Gastrocnemius medialis (tissue), 4 donors: ENCODE data around the gene CCNF. TPM values are rescaled to one million over a fixed set of nuclear protein-coding genes. Genes with fewer than 3 reads are reported as not detected.
A peak's percentile ranks its signal among the peaks of the same experiment; 100 is the strongest.

Experiments used
- ATAC-seq, 2 donors: fragments of 150-250 bp; one replicate each; pipeline ENCODE4 v1.9.1; 2016
- DNase-seq, 2 donors: peaks; one replicate each; pipeline ENCODE4 v3.0.0-alpha.2; 2019
- H3K27ac ChIP-seq, 4 donors: fragments of 200-600 bp; sonication (generic); 1 replicate in 1 of 4; 2 replicates in 3 of 4; pipeline ENCODE4 v1.5.1; 2016 to 2018; ENCODE audit warnings: mild to moderate bottlenecking in 2 of 4, moderate library complexity in 1 of 4
- H3K27me3 ChIP-seq, 3 donors: fragments of 200-600 bp; sonication (generic) in 2 of 3; 1 replicate in 1 of 3; 2 replicates in 2 of 3; pipeline versions ENCODE4 v1.5.1 to v1.6.0; 2016 to 2019; ENCODE audit warnings: mild to moderate bottlenecking in 1 of 3, moderate library complexity in 1 of 3
- H3K36me3 ChIP-seq, 2 donors: fragments of 200-600 bp; sonication (generic) in 1 of 2; one replicate each; pipeline ENCODE4 v1.5.1; 2017 to 2018
- H3K4me1 ChIP-seq, 2 donors: fragments of 200-600 bp; sonication (generic) in 1 of 2; one replicate each; pipeline ENCODE4 v1.5.1; 2016 to 2017; ENCODE audit warnings: mild to moderate bottlenecking in 2 of 2
- H3K4me3 ChIP-seq, 4 donors: fragments of 200-600 bp; sonication (generic) in 3 of 4; 1 replicate in 1 of 4; 2 replicates in 3 of 4; pipeline ENCODE4 v1.5.1; 2016 to 2019; ENCODE audit warnings: mild to moderate bottlenecking in 2 of 4
- H3K9me3 ChIP-seq, 3 donors: fragments of 200-600 bp; sonication (generic) in 2 of 3; 1 replicate in 1 of 3; 2 replicates in 2 of 3; pipeline ENCODE4 v1.5.1; 2016 to 2019
- POLR2A ChIP-seq, 2 donors: fragments of 450-650 bp; IDR thresholded peaks; one replicate each; pipeline ENCODE4 v1.6.1; 2017; ENCODE audit warnings: antibody characterized with exemption in 2 of 2, mild to moderate bottlenecking in 2 of 2, moderate library complexity in 2 of 2
- in situ Hi-C, 4 donors: fragments of 200-750 bp; cut with MboI; loops; one replicate each; pipeline versions ENCODE4 v1.15.0 to v1.8.0; 2017; ENCODE audit warnings: low sequenced_read_pairs in 4 of 4
- intact Hi-C: fragments of 100-400 bp; cut with DNase I; formaldehyde crosslinking; loops from one replicate; pipeline ENCODE4 v1.15.1; 2023; ENCODE audit warnings: low total_unique reads
- microRNA-seq, 2 donors: library from miRNA; unstranded; fragments of <30 nt; microRNA quantifications; one replicate each; pipeline ENCODE4, GENCODE V29; 2016; ENCODE audit warnings: borderline replicate concordance in 2 of 2
- total RNA-seq, 4 donors: library from RNA; depleted of rRNA; stranded (reverse); fragments of >200 nt; gene quantifications; one replicate each; pipeline versions ENCODE4 v1.1.0 to v1.2.3, GENCODE V29; 2016
- TF ChIP-seq, protein P1 (sequence below), 5 experiments: fragments of 450-650 bp in 3 of 5; fragments of 200-600 bp in 2 of 5; sonication (generic) in 2 of 5; IDR thresholded peaks in 4 of 5; conservative IDR thresholded peaks in 1 of 5; 1 replicate in 4 of 5; 2 replicates in 1 of 5; pipeline ENCODE4 v1.5.1; 2016 to 2019; ENCODE audit warnings: antibody characterized with exemption in 5 of 5, mild to moderate bottlenecking in 3 of 5, moderate library complexity in 3 of 5

Gene CCNF
- total RNA-seq, 4 donors from 2014 or later = 1.8 to 3.6 (median 2.4) TPM

DNA sequence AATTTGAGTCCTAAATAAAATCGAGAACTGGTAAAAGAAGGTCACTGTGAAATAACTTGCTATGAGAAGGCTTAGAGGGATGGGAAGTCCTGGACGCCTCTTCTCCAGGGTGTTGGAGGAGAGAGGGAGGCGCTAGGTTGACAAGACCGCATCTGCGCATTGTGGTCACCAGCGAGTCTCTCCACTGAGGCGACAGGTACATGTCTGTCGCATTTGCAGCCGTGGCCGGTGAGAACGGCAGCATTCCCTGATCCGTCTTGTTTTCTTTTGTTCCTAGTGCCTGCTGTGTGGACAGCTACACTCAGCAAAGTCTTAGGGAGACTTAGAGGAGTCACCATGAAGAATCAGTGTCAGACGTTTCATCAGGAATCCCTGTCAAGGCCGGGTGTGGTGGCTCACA is 76.4 kb downstream of the CCNF start:
- Histone ChIP-seq H3K27ac (no peak overlapping the region), H3K9me3 (no peaks in the 10 kb centered on the region), H3K4me1 (peaks cover 7 to 9% of the 10 kb centered on the region in 2 donors), H3K4me3 (no peak overlapping the region), H3K27me3 (no peaks in the 10 kb centered on the region), H3K36me3 (no peaks in the 10 kb centered on the region)
- DNase-seq = no peak
- intact Hi-C loops = no loop called here
- ATAC-seq = no peak
- TF ChIP-seq, protein P1, sequence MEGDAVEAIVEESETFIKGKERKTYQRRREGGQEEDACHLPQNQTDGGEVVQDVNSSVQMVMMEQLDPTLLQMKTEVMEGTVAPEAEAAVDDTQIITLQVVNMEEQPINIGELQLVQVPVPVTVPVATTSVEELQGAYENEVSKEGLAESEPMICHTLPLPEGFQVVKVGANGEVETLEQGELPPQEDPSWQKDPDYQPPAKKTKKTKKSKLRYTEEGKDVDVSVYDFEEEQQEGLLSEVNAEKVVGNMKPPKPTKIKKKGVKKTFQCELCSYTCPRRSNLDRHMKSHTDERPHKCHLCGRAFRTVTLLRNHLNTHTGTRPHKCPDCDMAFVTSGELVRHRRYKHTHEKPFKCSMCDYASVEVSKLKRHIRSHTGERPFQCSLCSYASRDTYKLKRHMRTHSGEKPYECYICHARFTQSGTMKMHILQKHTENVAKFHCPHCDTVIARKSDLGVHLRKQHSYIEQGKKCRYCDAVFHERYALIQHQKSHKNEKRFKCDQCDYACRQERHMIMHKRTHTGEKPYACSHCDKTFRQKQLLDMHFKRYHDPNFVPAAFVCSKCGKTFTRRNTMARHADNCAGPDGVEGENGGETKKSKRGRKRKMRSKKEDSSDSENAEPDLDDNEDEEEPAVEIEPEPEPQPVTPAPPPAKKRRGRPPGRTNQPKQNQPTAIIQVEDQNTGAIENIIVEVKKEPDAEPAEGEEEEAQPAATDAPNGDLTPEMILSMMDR (IDR thresholded peaks at IDR 0.05 in 4 of 5, conservative IDR thresholded peaks at IDR 0.05 in 1 of 5) = no peak
- TF ChIP-seq POLR2A (IDR thresholded peaks at IDR 0.05) = no peak
- in situ Hi-C loops = loop anchor here in 1 of 4 donors (10.0 kb wide), 1 partner anchor 171 kb away; no protein-coding TSS in a partner anchor

DNA sequence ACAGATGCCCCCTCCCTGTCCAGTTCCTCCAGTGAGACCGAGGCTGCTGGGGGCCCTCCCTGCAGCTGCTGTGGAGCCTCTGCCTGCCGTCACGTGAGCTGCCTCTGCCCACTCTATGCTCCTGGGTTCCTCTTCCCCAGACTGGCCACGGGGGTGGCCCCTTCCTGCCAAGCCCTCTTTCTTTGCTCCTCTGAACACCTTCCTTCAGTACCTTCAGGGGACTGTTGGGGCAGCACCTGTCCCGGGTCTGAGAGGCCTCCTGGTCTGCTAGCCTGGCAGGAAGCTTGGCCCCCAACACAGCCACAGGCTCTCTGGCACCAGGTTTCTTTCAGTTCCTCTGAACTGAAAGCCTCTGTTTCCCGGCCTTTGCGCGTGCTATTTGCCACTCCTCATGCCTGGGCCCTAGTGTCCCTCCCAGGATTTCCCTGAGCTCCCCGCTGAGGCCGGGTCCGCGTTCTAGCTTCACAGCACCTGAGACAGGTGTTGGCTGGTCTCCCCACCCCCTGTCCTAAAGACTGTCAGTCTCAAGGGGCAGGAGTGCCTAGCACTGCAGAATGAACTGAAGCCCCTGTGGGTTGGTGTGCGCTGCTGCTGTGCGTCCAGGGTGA is 77.9 kb downstream of the CCNF start:
- ATAC-seq = no peak
- intact Hi-C loops (no loop called here), in situ Hi-C loops (loop anchor here in 1 of 4 donors (10.0 kb wide), 1 partner anchor 172 kb away; no protein-coding TSS in a partner anchor)
- Histone ChIP-seq H3K27me3 (no peaks in the 10 kb centered on the region), H3K27ac (peak overlapping the region in 3 of 4 donors; percentile 9 to 35 (median 28)), H3K4me3 (no peak overlapping the region), H3K9me3 (no peaks in the 10 kb centered on the region), H3K4me1 (no peaks in the 10 kb centered on the region), H3K36me3 (no peaks in the 10 kb centered on the region)
- no peak for TF ChIP-seq POLR2A (IDR thresholded peaks at IDR 0.05)
- TF ChIP-seq, protein P1 (IDR thresholded peaks at IDR 0.05 in 4 of 5, conservative IDR thresholded peaks at IDR 0.05 in 1 of 5) = no peak
- DNase-seq = no peak

DNA sequence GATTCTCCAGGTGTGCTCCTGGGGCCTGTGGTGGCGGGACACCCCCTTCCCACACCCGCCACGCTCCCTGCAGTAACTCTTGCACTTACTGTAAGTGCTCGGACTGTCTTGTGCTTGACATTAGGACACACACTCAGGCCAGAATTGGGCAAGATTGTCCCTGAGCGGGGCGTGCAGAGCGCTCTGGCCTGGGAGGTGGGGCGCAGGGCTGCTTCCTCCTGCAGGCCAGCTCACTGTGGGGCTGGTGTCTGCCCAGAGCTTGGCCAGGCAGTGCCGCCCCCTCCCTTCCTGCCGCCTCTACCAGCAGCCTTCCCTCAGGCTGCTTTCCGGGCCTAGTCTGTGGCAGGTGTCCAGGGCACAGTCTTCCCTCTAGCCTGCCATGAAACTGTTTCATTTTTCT is 78.4 kb downstream of the CCNF start:
- no peaks in the 10 kb centered on the region for H3K9me3 ChIP-seq
- no peak overlapping the region for H3K4me3 ChIP-seq
- peaks cover 0 to under 1% of the 10 kb centered on the region in 2 donors for H3K4me1 ChIP-seq
- TF ChIP-seq POLR2A (IDR thresholded peaks at IDR 0.05) = no peak
- TF ChIP-seq, protein P1 (IDR thresholded peaks at IDR 0.05 in 4 of 5, conservative IDR thresholded peaks at IDR 0.05 in 1 of 5) = no peak
- ATAC-seq (no peak), DNase-seq (peak in 1 of 2 donors; percentile 46)
- H3K36me3 ChIP-seq = no peaks in the 10 kb centered on the region
- no peaks in the 10 kb centered on the region for H3K27me3 ChIP-seq
- peak overlapping the region in 2 of 4 donors; percentile 9 to 35 for H3K27ac ChIP-seq
- intact Hi-C loops (no loop called here), in situ Hi-C loops (loop anchor here in 1 of 4 donors (10.0 kb wide), 1 partner anchor 173 kb away; no protein-coding TSS in a partner anchor)

Small RNA genes lying within 50 kb of the gene (microRNA-seq; reads per million reads assigned to microRNA genes)
- gene MIR6767 (0 to 1.2 reads per million in 2 donors), gene MIR6768 (0 reads per million in 2 donors)

Other genes starting within 250 kb of the CCNF start
- gene CASKIN1, start 232.8 kb upstream of the CCNF start, total RNA-seq = under 1 TPM in 3 of 4 donors, not detected in 1; 0.07 to 0.51 (median 0.10) TPM
- gene MLST8, start 224.0 kb upstream of the CCNF start, total RNA-seq = 10 to 100 TPM; 40.3 to 77.0 (median 73.5) TPM
- 1 to 10 TPM in 3 of 4 donors, under 1 TPM in 1; 0.15 to 2.2 (median 1.4) TPM for gene BRICD5, start 218.6 kb upstream of the CCNF start, total RNA-seq
- 10 to 100 TPM; 19.6 to 43.1 (median 25.6) TPM for gene PGP, start 214.6 kb upstream of the CCNF start, total RNA-seq
- 10 to 100 TPM; 24.5 to 38.4 (median 27.0) TPM for gene E4F1, start 205.9 kb upstream of the CCNF start, total RNA-seq
- gene DNASE1L2, start 193.0 kb upstream of the CCNF start, total RNA-seq = 1 to 10 TPM in 1 of 4 donors, under 1 TPM in 1, not detected in 2; 0.69 to 2.1 TPM
- gene ECI1, start 177.9 kb upstream of the CCNF start, total RNA-seq = 100 to 1,000 TPM in 1 of 4 donors, 10 to 100 TPM in 3; 74.0 to 137 (median 79.3) TPM
- 100 to 1,000 TPM; 158 to 222 (median 172) TPM for gene RNPS1, start 161.3 kb upstream of the CCNF start, total RNA-seq
- gene ABCA3, start 88.7 kb upstream of the CCNF start, total RNA-seq = 10 to 100 TPM in 3 of 4 donors, 1 to 10 TPM in 1; 2.7 to 15.0 (median 10.9) TPM
- gene TEDC2, start 30.7 kb downstream of the CCNF start, total RNA-seq = under 1 TPM in 2 of 4 donors, not detected in 2; 0.33 to 0.91 TPM
- gene NTN3, start 41.9 kb downstream of the CCNF start, total RNA-seq = not detected
- 10 to 100 TPM in 2 of 4 donors, 1 to 10 TPM in 2; 8.7 to 14.8 (median 9.9) TPM for gene TBC1D24, start 45.7 kb downstream of the CCNF start, total RNA-seq
- gene ATP6V0C, start 84.5 kb downstream of the CCNF start, total RNA-seq = 10 to 100 TPM; 22.1 to 84.2 (median 56.2) TPM
- gene AMDHD2, start 90.9 kb downstream of the CCNF start, total RNA-seq = 10 to 100 TPM; 12.3 to 18.1 (median 13.7) TPM
- gene CEMP1, start 102.0 kb downstream of the CCNF start, total RNA-seq = not detected
- 10 to 100 TPM; 24.5 to 42.4 (median 34.7) TPM for gene PDPK1, start 108.6 kb downstream of the CCNF start, total RNA-seq